ENCODE measurements around the gene AGAP1.

DNA sequence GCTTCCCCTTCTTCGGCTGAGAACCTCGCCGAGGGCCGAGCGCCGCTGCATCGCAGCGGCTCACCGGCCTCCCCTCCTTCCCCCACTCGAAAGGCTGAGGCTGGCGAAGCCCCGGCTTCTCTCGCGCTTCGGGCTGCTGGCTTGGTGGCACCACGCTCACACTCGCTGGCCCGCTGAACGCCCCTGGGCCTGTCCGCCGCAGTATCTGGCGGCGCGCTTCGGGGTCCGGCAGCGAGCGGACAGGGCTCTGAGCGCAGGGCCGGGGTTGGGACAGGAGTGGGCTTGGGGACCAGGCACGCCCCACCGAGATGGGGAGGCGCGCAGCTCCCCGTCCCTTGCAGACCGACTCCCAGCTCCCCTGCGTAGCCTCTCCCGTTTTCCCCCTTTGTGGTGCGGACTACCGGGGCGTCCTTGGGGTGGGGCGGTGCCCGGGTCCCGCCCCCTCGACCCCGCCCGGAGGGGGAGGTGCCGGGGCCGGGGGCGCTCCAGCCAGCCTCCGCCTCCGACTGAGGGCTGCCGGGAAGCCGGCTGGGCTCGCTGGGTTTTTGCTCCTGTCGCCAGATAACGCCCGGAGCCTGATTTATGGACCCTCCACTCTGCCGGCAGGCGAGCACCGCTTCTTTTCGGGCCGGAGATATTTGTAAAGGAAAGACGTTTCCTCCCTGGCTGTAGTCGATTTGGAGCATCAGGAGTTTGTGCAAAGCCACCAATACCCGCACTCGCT lies 670.5 kb downstream of the AGAP1 start:
- TF ChIP-seq, protein P1, sequence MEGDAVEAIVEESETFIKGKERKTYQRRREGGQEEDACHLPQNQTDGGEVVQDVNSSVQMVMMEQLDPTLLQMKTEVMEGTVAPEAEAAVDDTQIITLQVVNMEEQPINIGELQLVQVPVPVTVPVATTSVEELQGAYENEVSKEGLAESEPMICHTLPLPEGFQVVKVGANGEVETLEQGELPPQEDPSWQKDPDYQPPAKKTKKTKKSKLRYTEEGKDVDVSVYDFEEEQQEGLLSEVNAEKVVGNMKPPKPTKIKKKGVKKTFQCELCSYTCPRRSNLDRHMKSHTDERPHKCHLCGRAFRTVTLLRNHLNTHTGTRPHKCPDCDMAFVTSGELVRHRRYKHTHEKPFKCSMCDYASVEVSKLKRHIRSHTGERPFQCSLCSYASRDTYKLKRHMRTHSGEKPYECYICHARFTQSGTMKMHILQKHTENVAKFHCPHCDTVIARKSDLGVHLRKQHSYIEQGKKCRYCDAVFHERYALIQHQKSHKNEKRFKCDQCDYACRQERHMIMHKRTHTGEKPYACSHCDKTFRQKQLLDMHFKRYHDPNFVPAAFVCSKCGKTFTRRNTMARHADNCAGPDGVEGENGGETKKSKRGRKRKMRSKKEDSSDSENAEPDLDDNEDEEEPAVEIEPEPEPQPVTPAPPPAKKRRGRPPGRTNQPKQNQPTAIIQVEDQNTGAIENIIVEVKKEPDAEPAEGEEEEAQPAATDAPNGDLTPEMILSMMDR (IDR thresholded peaks at IDR 0.05), result no peak
- peak; percentile 83 for TF ChIP-seq EZH2phosphoT487 (IDR thresholded peaks at IDR 0.05)

Measured in neural progenitor cell (in vitro differentiated cells).